ENCODE data around the gene KDM4C.
A peak's percentile ranks its signal among the peaks of the same experiment; 100 is the strongest.
"Not testable (repeated sequence)": the region's sequence is repeated elsewhere in the genome, so short reads cannot be mapped to it uniquely, and the experiment has no call there.

The KDM4C gene

DNA sequence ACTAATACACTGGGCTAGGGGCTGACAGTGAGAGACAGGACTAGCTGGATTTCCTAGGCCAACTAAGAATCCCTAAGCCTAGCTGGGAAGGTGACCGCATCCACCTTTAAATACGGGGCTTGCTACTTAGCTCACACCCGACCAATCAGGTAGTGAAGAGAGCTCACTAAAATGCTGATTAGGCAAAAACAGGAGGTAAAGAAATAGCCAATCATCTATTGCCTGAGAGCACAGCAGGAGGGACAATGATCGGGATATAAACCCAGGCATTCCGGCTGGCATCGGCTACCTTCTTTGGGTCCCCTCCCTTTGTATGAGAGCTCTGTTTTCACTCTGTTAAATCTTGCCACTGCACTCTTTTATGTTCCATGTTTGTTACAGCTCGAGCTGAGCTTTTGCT is 425.4 kb downstream of the KDM4C start:
- not testable (repeated sequence) for DNase-seq

DNA sequence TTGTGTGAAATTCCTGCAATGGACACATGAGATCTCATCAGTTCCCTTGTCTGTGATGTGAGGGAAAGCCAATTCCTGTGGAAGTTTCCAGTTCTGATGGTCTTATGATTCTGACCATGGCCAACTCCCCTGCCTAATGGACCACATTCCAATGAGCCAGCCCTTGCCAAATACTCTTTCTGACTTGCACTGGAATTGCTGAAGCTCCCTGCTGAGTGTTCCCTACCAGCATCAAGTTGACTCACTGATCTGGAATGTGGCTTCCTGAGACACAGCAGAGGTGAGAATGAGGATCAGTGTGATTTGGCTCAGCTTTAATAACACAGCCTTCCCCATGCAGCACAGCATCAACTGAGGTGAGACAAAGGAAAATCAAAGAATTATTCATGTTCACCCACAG is 427.8 kb downstream of the KDM4C start:
- peak; percentile 84 for DNase-seq

DNA sequence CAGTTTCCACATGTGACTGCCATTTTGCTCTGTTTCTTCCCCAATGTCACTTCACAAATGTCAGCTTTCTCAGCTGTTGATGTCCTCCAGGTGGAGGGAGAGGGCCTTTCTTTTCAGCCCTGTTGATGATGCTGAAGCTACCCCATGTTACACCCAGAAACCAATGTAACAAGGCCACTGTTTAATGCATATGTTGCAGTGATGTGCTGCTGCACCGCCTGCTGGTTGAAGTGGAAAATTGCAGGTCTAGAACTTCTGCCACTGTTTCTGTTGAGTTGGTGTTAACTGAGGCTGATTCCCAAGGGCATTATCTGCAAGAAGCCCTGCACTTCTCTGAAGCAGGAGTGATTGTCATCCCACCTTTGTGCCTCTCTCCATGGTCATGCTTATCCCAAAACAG is 428.4 kb downstream of the KDM4C start:
- peak; percentile 13 for DNase-seq

DNA sequence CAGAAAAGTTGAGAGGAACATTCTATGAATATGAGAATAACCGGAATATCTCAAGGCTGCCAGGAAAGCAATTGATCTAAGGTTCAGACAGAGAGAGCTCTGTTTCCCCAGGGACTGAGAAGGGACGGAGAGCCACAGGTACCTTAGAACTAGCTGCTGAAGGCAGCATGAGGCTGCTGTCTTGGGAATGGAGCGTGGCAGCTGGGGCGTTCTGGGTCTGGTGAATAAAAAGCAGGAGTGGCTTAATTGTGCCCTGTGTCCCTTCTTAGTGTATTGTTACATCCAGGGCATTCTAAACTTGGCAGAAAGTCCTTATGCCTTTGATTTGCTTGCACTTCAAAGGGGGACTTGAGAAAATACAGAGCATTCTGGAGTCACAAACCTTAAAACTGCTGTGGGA is 434.5 kb downstream of the KDM4C start:
- no peak for DNase-seq

DNA sequence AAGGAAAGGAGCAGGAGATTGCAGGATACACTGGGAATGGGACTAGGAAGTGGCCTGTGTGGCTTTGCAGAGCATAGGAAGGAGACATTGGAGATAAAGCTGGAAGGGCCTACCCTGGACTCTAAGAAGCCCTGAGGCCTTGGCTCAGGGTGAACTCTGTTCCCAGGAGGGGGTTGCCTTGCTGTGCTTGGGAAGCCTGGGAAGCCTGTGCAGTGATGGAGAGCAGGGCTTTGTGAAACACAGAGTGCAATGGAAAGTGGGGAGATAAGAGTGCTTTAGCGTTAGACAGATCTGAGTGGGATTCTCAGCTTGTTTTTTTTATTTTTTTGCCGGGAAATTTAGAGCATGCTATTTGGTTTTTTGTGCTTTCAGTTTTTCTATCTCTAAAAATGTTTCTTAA is 437.8 kb downstream of the KDM4C start:
- no peak for DNase-seq

DNA sequence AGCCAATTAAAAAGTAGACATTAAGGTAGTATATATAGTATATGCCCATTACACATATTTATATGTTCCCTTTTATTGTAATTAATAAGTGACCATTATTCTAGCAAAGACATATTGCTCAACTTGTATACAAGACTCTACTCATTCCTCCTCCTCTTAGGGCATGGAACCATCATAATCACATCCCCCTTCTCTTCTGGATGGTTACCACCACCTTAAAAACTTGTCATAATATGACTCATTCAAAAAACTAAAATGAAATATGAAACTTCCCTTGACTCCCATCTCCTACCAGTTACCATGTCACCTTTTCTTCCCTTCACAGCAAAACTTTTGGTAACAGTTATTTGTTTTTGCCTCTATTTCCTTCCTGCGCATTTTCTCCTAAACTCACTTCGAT is 438.7 kb downstream of the KDM4C start:
- DNase-seq, result no peak

DNA sequence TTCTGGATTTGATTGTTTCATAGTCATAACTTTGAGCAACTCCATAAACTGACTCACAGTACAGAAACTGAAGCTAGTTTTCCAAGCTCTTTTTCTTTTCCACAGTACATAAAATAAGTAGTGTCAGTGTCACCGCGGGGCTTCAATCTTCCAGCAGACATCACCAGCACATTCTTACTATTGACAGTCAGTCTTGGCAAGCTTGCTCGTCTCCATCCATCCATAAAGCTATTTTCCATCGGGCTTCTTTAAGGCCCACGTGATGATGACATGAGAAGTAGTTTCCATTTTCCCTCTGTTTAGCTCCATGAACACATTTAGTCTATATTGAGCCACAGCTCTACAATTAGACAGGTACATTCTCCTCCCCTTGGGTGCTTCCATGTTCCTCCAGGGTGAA is 443.4 kb downstream of the KDM4C start:
- DNase-seq, result no peak

DNA sequence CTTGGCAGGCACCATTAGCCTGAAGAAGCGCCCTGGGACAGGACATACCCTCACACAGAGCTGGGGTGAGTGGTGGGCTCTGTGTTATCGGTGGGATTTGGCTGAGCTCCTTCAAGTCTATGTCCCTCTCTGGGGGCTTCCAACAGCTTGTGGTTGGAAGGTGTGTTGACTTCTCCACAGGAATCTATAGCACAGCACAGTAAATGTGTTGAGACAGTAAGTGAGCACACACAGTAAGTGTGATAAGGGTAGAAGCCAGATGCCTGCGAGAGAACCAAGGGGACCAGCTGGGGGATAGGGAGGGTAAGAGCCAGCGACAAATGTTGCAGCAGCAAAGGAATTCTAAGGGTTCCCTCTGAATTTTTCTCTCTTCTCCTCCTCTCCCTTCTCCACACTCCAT is 448.0 kb downstream of the KDM4C start:
- DNase-seq, result no peak

DNA sequence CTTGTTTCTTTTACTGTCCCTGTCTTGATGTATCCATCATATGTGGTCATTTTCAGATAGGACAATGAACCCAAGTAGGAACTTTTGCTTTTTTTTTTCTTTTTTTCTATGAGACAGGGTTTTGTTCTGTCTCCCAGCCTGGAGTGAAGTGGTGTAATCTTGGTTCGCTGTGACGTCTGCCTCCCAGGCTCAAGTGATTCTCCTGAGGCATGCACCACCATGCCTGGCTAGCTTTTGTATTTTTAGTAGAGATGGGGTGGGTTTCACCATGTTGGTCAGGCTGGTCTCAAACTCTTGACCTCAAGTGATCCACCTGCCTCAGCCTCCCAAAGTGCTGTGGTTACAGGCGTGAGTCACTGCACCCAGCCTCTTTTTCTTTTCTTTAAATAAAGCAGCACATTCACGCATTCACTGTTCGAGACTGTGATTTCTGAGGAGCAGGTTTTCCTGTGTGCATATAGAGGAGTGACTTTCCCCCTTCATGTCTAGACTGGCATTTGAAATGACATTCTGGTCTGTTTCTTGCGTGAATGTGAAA is 448.5 kb downstream of the KDM4C start:
- DNase-seq, result no peak

DNA sequence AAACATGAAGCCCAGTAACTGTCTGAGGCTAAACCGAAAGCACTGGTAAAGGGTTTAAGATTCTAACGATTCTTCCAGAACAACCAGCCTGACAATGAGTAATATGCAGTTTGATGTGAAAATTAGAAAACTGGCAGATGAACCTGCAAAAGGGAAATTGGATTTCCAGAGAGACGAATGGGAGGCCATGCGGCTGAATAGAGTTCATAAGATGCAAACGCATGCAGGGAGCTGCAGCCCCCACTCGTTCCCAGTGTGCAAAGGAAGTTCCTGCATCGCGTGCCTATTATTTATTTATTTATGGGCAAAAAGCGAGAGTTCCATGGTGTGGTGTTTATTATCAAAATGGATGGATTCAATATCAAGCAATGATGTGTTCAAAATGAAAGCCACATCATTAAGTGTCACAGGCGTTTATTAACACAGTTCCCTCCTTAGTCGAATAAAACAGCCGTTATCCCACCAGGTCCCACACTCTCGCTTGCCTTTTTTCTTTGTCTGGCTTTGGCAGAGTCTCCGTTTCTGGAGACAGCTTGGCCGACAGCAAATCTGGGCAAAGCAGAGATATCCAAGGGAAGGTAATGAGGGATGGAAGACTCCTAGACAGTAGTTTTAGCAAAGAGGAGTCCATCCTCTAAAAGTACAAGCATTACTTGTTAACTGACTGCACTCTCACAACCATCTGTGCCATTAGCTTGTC is 451.4 kb downstream of the KDM4C start:
- DNase-seq, result no peak

DNA sequence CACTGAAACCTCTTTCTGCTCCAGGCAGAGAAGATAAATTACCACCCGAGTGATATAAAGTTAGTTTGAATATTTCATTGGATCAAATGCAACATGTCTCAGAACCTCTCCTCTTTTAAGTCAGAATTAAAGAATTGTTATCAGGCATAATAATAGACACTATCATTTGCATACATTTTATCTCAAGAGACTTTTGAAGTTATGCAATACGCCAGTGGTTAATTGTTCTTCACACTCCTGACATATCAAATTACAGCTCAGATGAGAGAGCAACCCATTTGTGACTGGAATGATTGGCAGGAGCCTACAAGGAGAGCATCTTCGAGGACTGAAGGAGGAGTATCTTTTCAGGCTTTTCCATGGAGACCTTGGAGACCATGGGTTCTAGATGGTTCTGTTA is 452.2 kb downstream of the KDM4C start:
- no peak for DNase-seq

DNA sequence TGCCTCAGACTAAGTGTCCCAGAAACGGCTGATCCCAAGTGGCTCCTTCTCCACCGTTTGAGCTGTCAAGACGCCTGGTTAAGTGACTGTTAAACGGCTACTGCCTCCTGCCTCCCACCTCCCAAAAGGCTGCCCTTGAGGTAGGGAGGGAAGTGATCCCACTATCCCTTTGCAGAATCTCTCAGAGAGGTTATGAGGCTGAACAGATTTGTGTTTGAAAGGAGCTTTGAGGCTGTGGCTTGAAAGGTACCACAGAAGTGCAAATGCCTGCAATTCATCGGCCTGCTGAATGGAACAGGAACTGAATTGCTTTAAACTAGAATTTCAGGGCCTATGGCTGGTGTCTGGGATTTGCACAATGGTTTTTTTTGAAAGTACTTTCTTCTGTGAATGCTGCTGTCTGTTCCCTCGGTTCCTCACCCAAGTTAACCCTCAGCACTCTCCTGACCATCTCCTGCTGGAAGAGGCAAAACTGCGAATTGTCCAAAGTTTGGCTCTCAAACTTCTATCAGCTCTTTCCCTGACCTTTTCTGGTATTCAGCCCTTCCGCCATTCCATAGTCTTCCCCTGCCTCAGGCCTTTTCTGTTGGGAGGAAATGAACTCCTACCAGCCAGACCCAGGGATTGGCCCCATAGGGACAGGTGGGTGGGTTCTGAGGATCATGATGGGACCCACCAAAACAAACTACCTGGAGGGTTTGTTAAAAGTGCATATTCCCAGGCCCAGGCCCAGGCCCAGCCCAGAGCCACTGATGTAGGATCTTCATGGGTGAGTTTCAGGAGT is 453.3 kb downstream of the KDM4C start:
- DNase-seq, result no peak

DNA sequence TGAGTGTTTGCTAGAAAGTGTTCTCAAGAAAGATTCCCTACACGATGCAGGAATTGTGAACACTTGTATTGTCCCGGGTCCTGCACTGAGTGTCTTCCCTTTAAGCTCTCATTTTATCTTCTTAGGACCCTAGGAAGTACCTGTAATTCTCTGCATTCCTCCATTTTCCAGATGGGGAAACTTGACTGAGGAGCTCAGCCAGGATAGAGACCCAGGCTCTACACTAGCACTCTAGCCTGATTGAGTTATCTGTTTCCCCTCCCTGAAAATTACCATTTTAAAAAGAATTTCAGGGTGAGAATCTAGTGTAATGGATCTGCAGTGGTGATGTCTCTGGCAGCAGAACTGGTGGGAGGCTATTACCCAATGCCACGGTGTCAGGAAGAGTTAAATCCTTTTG is 453.9 kb downstream of the KDM4C start:
- no peak for DNase-seq

DNA sequence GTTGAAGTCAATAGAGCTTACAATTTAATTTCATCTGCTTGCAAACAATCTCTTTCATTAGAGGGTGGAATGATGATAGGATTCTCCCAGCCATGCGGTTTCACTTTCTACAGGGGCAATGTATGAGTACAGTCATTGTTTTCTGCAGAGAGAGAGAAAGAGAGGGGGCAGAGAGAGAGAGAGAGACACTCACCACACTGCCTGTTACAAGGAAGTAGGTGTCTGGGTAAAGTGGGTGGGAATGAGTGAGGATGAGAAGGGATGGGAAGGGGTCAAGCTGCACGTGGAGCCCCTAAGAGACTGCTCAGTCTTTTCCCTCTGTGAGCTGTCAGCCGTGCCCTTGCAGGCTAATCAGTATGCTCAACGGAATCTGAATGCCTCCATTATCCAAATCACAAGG is 454.3 kb downstream of the KDM4C start:
- DNase-seq, result no peak

DNA sequence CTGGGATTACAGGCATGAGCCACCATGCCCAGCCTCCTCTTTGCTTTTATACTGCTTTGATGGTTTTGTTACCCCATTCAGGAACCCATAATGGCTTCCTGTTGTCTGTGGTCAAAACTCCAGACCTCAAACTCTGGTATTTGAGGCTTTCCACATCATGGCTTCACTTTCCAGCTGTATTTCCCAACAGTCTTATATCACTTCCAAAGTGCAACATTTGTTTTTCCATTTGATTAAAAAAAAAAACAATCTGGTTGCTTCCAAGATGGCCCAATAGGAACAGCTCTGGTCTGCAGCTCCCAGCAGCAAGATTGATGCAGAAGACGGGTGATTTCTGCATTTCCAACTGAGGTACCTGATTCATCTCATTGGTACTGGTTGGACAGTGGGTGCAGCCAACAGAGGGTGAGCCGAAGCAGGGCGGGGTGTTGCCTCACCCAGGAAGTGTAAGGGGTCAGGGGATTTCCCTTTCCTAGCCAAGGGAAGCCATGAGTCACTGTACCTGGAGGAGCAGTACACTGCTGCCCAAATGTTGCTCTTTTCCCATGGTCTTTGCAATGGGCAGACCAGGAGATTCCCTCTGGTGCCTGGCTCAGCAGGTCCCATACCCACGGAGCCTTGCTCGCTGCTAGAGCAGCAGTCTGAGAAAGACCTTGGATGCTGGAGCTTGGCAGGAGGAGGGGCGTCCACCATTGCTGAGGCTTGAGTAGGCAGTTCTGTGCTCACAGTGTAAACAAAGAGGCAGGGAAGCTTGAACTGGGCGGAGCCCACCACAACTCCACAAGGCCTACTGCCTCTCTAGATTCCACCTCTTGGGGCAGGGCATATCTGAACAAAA is 458.4 kb downstream of the KDM4C start:
- DNase-seq, result peak; percentile 38

DNA sequence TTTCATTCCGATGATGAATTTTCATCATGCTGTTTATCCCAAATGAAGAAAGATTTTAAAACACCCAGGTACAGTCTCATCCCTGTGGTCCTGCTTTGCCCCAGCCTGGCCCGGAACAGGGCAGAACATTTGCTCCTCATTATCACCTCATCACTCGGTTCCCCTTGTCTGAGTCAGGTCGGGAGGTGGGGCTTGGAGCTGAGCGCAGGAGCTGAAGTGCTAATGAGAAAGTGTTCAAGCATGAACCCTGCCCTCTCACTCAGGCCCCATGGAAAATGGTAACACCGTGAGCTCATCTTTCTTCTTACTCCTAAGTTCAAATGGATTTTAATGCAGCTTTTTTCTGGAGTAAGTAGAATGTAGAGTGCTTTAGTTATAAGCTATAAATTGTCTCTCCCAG is 466.2 kb downstream of the KDM4C start:
- no peak for DNase-seq

Measured in HCEC 1CT (cell line).